Keratinocyte (primary cell): ENCODE results near the gene GCC2. TPM values are rescaled to one million over a fixed set of nuclear protein-coding genes. Genes with fewer than 3 reads are reported as not detected.

Experiments
- DNase-seq: peaks from one replicate; pipeline ENCODE4 v3.0.0-alpha.2; 2011; ENCODE audit warnings: low read depth, missing footprints, low spot score
- FAIRE-seq: peaks from 2 replicates; lab custom pipeline; 2011; peaks lifted over from hg19 to GRCh38; lab: Jason Lieb, UNC
- H2AFZ ChIP-seq: 2 replicates; pipeline ENCODE4 v1.6.0; 2012; ENCODE audit warnings: low read length, control low read depth, inconsistent platforms; ENCODE audit not compliant: control insufficient read depth
- H3K27ac ChIP-seq: 2 replicates; pipeline ENCODE4 v1.5.1; 2011; ENCODE audit warnings: low read length; ENCODE audit not compliant: control insufficient read depth, insufficient read depth
- H3K27me3 ChIP-seq: 3 replicates; pipeline ENCODE4 v1.6.0; 2011; ENCODE audit warnings: low read length; ENCODE audit not compliant: control insufficient read depth, insufficient read depth; ENCODE audit errors: extremely low read depth
- H3K36me3 ChIP-seq, 2 experiments: 2 replicates in 1 of 2; 3 replicates in 1 of 2; pipeline ENCODE4 v1.5.1; 2011; ENCODE audit warnings: low read length in 2 of 2, mild to moderate bottlenecking in 1 of 2; ENCODE audit not compliant: control insufficient read depth in 2 of 2, insufficient read depth in 2 of 2; ENCODE audit errors: extremely low read depth in 1 of 2
- H3K4me1 ChIP-seq: 3 replicates; pipeline ENCODE4 v1.5.1; 2011; ENCODE audit warnings: low read length; ENCODE audit not compliant: control insufficient read depth, insufficient read depth; ENCODE audit errors: extremely low read depth
- H3K4me2 ChIP-seq: 3 replicates; pipeline ENCODE4 v1.6.0; 2011; ENCODE audit warnings: low read depth, low read length; ENCODE audit not compliant: control insufficient read depth, insufficient read depth; ENCODE audit errors: extremely low read depth
- H3K4me3 ChIP-seq, 3 experiments: fragments of 200-600 bp in 1 of 3; sonication (generic) in 1 of 3; 2 replicates in 2 of 3; 3 replicates in 1 of 3; pipeline ENCODE4 v1.5.1; 2011 to 2016; ENCODE audit warnings: low read length in 3 of 3, mild to moderate bottlenecking in 3 of 3, control low read depth in 2 of 3, inconsistent platforms in 1 of 3, low read depth in 1 of 3, mixed read lengths in 1 of 3, mixed run types in 1 of 3, moderate library complexity in 1 of 3; ENCODE audit not compliant: control insufficient read depth in 2 of 3, insufficient read depth in 2 of 3; ENCODE audit errors: extremely low read depth in 1 of 3
- H3K79me2 ChIP-seq: 2 replicates; pipeline ENCODE4 v1.6.0; 2012; ENCODE audit warnings: low read length; ENCODE audit not compliant: control insufficient read depth, insufficient read depth
- H3K9ac ChIP-seq: 3 replicates; pipeline ENCODE4 v1.6.0; 2011; ENCODE audit warnings: low read length; ENCODE audit not compliant: control insufficient read depth, insufficient read depth; ENCODE audit errors: extremely low read depth
- H3K9me1 ChIP-seq: 3 replicates; pipeline ENCODE4 v1.6.0; 2011; ENCODE audit warnings: low read length; ENCODE audit not compliant: control insufficient read depth, insufficient read depth; ENCODE audit errors: extremely low read depth
- H3K9me3 ChIP-seq: 2 replicates; pipeline ENCODE4 v1.5.1; 2012; ENCODE audit warnings: low read depth, low read length; ENCODE audit not compliant: control insufficient read depth
- H4K20me1 ChIP-seq: 3 replicates; pipeline ENCODE4 v1.6.0; 2011; ENCODE audit warnings: low read length; ENCODE audit not compliant: control insufficient read depth, insufficient read depth; ENCODE audit errors: extremely low read depth
- CTCF ChIP-seq, 3 experiments: IDR thresholded peaks in 1 of 3; conservative IDR thresholded peaks in 1 of 3; optimal IDR thresholded peaks in 1 of 3; 2 replicates in 2 of 3; 3 replicates in 1 of 3; pipeline versions ENCODE3 to v1.5.1; 2011; ENCODE audit warnings: low read length in 3 of 3, mild to moderate bottlenecking in 3 of 3, moderate library complexity in 2 of 3, control low read depth in 1 of 3, inconsistent platforms in 1 of 3; ENCODE audit not compliant: insufficient read depth in 2 of 3; ENCODE audit errors: extremely low read depth in 1 of 3
- EZH2 ChIP-seq: IDR thresholded peaks from one replicate; pipeline ENCODE4 v1.6.1; 2012; ENCODE audit warnings: inconsistent platforms, mild to moderate bottlenecking, low read length, moderate library complexity
- dilution Hi-C: fragments of 300-500 bp; cut with MboI; formaldehyde crosslinking; loops from one replicate; pipeline ENCODE4 v1.7.0; 2020; ENCODE audit warnings: low sequenced_read_pairs; ENCODE audit not compliant: extremely low pct_ligation_motif_present
- polyA plus RNA-seq, 5 experiments: library from polyadenylated mRNA; depleted of rRNA in 3 of 5; stranded (reverse) in 3 of 5; stranded (forward) in 1 of 5; unstranded in 1 of 5; fragments of >200 nt; gene quantifications; 1 replicate in 1 of 5; 2 replicates in 3 of 5; 3 replicates in 1 of 5; pipeline versions ENCODE4 v1.2.1 to v1.2.3, GENCODE V29; 2011 to 2012; ENCODE audit warnings: missing spikeins in 2 of 5, low read depth in 1 of 5, low replicate concordance in 1 of 5

The GCC2 gene
- polyA plus RNA-seq, 1 donor (not counting 4 experiments of a cell fraction or from before 2014, with no cell fraction given), result 8.4 TPM

GRCh38 chr2:108423067-108423466 lies 25.9 kb upstream of the GCC2 start:
- H3K36me3 ChIP-seq, result no peaks in the 10 kb centered on the region
- DNase-seq (no peak), FAIRE-seq (no peak)
- no peaks in the 10 kb centered on the region for H3K9me1 ChIP-seq
- H3K9me3 ChIP-seq, result no peaks in the 10 kb centered on the region
- no peak overlapping the region for H3K4me3 ChIP-seq
- no peaks in the 10 kb centered on the region for H4K20me1 ChIP-seq
- H3K9ac ChIP-seq, result no peak overlapping the region
- dilution Hi-C loops, result no loop called here
- H2AFZ ChIP-seq, result no peak overlapping the region
- H3K27me3 ChIP-seq, result no peaks in the 10 kb centered on the region
- no peaks in the 10 kb centered on the region for H3K4me1 ChIP-seq
- H3K4me2 ChIP-seq, result no peak overlapping the region
- no peaks in the 10 kb centered on the region for H3K79me2 ChIP-seq
- no peak overlapping the region for H3K27ac ChIP-seq
- TF ChIP-seq EZH2, result no peak
- TF ChIP-seq CTCF (optimal IDR thresholded peaks at IDR 0.05 in 1 of 3, IDR thresholded peaks at IDR 0.05 in 1 of 3, conservative IDR thresholded peaks at IDR 0.05 in 1 of 3; ENCODE audit: extremely low read depth in 1 of 3, insufficient read depth in 2 of 3, low read length in 3 of 3), result no peak

- DNase-seq (no peak), FAIRE-seq (no peak)
- Histone ChIP-seq H3K36me3 (no peaks in the 10 kb centered on the region), H3K4me1 (no peaks in the 10 kb centered on the region), H3K4me3 (no peak overlapping the region), H3K9me1 (no peaks in the 10 kb centered on the region), H3K9ac (no peak overlapping the region), H3K4me2 (no peak overlapping the region), H3K27me3 (no peaks in the 10 kb centered on the region), H4K20me1 (no peaks in the 10 kb centered on the region), H3K79me2 (no peaks in the 10 kb centered on the region), H2AFZ (no peak overlapping the region), H3K9me3 (no peaks in the 10 kb centered on the region), H3K27ac (no peak overlapping the region)
- TF ChIP-seq CTCF (optimal IDR thresholded peaks at IDR 0.05 in 1 of 3, IDR thresholded peaks at IDR 0.05 in 1 of 3, conservative IDR thresholded peaks at IDR 0.05 in 1 of 3; ENCODE audit: extremely low read depth in 1 of 3, insufficient read depth in 2 of 3, low read length in 3 of 3) (no peak), EZH2 (no peak)
- dilution Hi-C loops, result no loop called here
These were observed 25.3 kb upstream of the GCC2 start for GRCh38 chr2:108423502-108424251.
